ENCODE data around the gene FAM83E. TPM values are rescaled to one million over a fixed set of nuclear protein-coding genes. Genes with fewer than 3 reads are reported as not detected.
"Not testable (repeated sequence)": the region's sequence is repeated elsewhere in the genome, so short reads cannot be mapped to it uniquely, and the experiment has no call there.

The FAM83E gene
- total RNA-seq, 4 donors from 2014 or later: 0.15 TPM; not detected in 3

- no peak for TF ChIP-seq POLR2A (IDR thresholded peaks at IDR 0.05)
- TF ChIP-seq, protein P1, sequence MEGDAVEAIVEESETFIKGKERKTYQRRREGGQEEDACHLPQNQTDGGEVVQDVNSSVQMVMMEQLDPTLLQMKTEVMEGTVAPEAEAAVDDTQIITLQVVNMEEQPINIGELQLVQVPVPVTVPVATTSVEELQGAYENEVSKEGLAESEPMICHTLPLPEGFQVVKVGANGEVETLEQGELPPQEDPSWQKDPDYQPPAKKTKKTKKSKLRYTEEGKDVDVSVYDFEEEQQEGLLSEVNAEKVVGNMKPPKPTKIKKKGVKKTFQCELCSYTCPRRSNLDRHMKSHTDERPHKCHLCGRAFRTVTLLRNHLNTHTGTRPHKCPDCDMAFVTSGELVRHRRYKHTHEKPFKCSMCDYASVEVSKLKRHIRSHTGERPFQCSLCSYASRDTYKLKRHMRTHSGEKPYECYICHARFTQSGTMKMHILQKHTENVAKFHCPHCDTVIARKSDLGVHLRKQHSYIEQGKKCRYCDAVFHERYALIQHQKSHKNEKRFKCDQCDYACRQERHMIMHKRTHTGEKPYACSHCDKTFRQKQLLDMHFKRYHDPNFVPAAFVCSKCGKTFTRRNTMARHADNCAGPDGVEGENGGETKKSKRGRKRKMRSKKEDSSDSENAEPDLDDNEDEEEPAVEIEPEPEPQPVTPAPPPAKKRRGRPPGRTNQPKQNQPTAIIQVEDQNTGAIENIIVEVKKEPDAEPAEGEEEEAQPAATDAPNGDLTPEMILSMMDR (IDR thresholded peaks at IDR 0.05 in 4 of 5, conservative IDR thresholded peaks at IDR 0.05 in 1 of 5): no peak
- Histone ChIP-seq H3K36me3 (no peaks in the 10 kb centered on the region), H3K4me1 (peaks cover 0 to 2% of the 10 kb centered on the region in 2 donors), H3K27ac (no peak overlapping the region), H3K4me3 (no peak overlapping the region), H3K27me3 (no peaks in the 10 kb centered on the region), H3K9me3 (no peaks in the 10 kb centered on the region)
- in situ Hi-C loops (cut with MboI; ENCODE audit: low sequenced_read_pairs in 4 of 4): loop anchor here in 2 of 4 donors (25.0 kb wide), 1 partner anchor 267 kb away; a partner anchor contains a TSS
- ATAC-seq: no peak
- intact Hi-C loops (cut with DNase I; ENCODE audit: low total_unique reads): no loop called here
- DNase-seq: no peak
These were observed 36.0 kb downstream of the FAM83E start for GRCh38 chr19:48578891-48579290.

DNA sequence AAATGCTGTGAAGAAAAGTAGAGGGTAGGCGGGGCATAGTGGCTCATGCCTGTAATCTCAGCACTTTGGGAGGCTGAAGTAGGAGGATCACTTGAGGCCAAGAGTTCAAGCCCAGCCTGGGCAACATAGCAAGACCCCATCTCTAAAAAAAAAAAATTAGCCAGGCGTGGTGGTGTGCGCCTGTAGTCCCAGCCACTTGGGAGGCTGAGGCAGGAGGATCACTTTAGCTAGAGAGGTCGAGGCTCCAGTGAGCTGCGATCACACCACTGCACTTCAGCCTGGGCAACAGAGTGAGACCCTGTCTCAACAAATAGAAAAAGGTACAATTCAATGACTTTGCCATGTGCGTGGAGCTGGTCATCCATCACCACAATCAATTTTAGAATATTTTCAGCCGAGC, 37.0 kb downstream of the FAM83E start:
- DNase-seq; H3K9me3 ChIP-seq; H3K36me3 ChIP-seq; ATAC-seq; H3K4me3 ChIP-seq; H3K27ac ChIP-seq; intact Hi-C loops (cut with DNase I; ENCODE audit: low total_unique reads); H3K4me1 ChIP-seq; H3K27me3 ChIP-seq: not testable (repeated sequence)
- in situ Hi-C loops (cut with MboI; ENCODE audit: low sequenced_read_pairs in 4 of 4): loop anchor here in 2 of 4 donors (25.0 kb wide), 1 partner anchor 266 kb away; a partner anchor contains a TSS

GRCh38 chr19:48575931-48576622, 38.8 kb downstream of the FAM83E start:
- TF ChIP-seq, protein P1 (IDR thresholded peaks at IDR 0.05 in 4 of 5, conservative IDR thresholded peaks at IDR 0.05 in 1 of 5): no peak
- TF ChIP-seq POLR2A (IDR thresholded peaks at IDR 0.05): no peak
- no peak for ATAC-seq
- Histone ChIP-seq H3K9me3 (no peaks in the 10 kb centered on the region), H3K27ac (no peak overlapping the region), H3K4me1 (no peaks in the 10 kb centered on the region), H3K27me3 (no peaks in the 10 kb centered on the region), H3K36me3 (no peaks in the 10 kb centered on the region), H3K4me3 (no peak overlapping the region)
- in situ Hi-C loops (cut with MboI; ENCODE audit: low sequenced_read_pairs in 4 of 4) (loop anchor here in 2 of 4 donors (25.0 kb wide), 1 partner anchor 264 kb away; a partner anchor contains a TSS), intact Hi-C loops (cut with DNase I; ENCODE audit: low total_unique reads) (no loop called here)
- DNase-seq: no peak

DNA sequence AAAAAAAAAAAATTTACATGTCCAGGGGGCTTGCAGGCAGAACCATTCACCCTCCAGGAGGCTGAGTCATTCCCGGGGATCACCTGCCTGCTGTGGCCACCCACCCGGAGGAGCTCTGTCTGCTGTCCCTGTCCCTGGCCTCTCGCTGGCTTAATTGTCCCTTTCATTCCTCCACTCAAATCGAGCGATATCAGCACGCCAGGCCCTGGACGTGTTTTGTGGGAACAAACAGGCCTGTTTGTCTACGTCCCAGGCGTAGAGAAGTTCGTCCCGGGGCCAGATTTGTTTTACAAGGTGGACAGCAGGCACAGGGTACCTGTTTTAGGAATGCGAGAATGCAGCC, 41.7 kb downstream of the FAM83E start:
- Histone ChIP-seq H3K36me3 (no peaks in the 10 kb centered on the region), H3K27me3 (no peaks in the 10 kb centered on the region), H3K9me3 (no peaks in the 10 kb centered on the region), H3K4me3 (no peak overlapping the region), H3K4me1 (peaks cover 5% of the 10 kb centered on the region in 2 donors), H3K27ac (peak overlapping the region in 1 of 4 donors; percentile 13)
- TF ChIP-seq, protein P1 (IDR thresholded peaks at IDR 0.05 in 4 of 5, conservative IDR thresholded peaks at IDR 0.05 in 1 of 5): no peak
- no peak for TF ChIP-seq POLR2A (IDR thresholded peaks at IDR 0.05)
- no peak for DNase-seq
- ATAC-seq: no peak
- in situ Hi-C loops (cut with MboI; ENCODE audit: low sequenced_read_pairs in 4 of 4): no loop called here
- intact Hi-C loops (cut with DNase I; ENCODE audit: low total_unique reads): no loop called here

GRCh38 chr19:48571378-48572162, 43.3 kb downstream of the FAM83E start:
- intact Hi-C loops (cut with DNase I; ENCODE audit: low total_unique reads) (no loop called here), in situ Hi-C loops (cut with MboI; ENCODE audit: low sequenced_read_pairs in 4 of 4) (no loop called here)
- Histone ChIP-seq H3K36me3 (no peaks in the 10 kb centered on the region), H3K27me3 (no peaks in the 10 kb centered on the region), H3K4me1 (peaks cover 11 to 14% of the 10 kb centered on the region in 2 donors), H3K9me3 (no peaks in the 10 kb centered on the region), H3K4me3 (no peak overlapping the region), H3K27ac (peak overlapping the region in 3 of 4 donors; percentile 25 to 81 (median 81))
- no peak for DNase-seq
- ATAC-seq: no peak
- TF ChIP-seq, protein P1 (IDR thresholded peaks at IDR 0.05 in 4 of 5, conservative IDR thresholded peaks at IDR 0.05 in 1 of 5): no peak
- TF ChIP-seq POLR2A (IDR thresholded peaks at IDR 0.05): no peak
